ENCODE results near the gene NLRP12.

DNA sequence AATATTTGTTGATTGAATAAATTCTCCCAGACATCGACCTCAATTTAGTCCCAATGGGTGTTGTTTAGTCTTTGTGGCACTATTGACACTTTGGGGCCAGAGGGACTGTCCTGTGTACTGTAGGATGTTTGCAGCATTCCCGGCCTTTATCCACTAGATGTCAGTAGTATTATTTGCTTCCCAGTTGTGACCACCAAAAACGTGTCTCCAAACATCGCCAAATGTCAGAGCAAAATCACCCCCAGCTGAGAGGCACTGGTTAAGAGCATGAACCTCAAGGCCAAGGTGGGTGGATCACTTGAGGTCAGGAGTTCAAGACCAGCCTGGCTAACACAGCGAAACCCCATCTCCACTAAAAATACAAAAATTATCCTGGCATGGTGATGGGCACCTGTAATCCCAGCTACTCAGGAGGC is 15.4 kb downstream of the NLRP12 start:
- TF ChIP-seq, protein P1, sequence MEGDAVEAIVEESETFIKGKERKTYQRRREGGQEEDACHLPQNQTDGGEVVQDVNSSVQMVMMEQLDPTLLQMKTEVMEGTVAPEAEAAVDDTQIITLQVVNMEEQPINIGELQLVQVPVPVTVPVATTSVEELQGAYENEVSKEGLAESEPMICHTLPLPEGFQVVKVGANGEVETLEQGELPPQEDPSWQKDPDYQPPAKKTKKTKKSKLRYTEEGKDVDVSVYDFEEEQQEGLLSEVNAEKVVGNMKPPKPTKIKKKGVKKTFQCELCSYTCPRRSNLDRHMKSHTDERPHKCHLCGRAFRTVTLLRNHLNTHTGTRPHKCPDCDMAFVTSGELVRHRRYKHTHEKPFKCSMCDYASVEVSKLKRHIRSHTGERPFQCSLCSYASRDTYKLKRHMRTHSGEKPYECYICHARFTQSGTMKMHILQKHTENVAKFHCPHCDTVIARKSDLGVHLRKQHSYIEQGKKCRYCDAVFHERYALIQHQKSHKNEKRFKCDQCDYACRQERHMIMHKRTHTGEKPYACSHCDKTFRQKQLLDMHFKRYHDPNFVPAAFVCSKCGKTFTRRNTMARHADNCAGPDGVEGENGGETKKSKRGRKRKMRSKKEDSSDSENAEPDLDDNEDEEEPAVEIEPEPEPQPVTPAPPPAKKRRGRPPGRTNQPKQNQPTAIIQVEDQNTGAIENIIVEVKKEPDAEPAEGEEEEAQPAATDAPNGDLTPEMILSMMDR (conservative IDR thresholded peaks at IDR 0.05; ENCODE audit: low read length), result peak; percentile 67
- TF ChIP-seq EZH2phosphoT487 (IDR thresholded peaks at IDR 0.05; ENCODE audit: borderline replicate concordance, low read depth, low read length), result no peak
